Subcutaneous abdominal adipose tissue (tissue), 5 donors: ENCODE measurements around the gene KHDC4.

Experiments
- H3K27ac ChIP-seq: one replicate; pipeline ENCODE4 v1.7.0; 2013; ENCODE audit warnings: low read depth, mild to moderate bottlenecking, inconsistent platforms, low read length, moderate library complexity
- H3K27me3 ChIP-seq, 5 donors: one replicate each; pipeline ENCODE4 v1.7.0; 2013; ENCODE audit warnings: low read length in 5 of 5, inconsistent platforms in 1 of 5; ENCODE audit not compliant: control insufficient read depth in 5 of 5, insufficient read depth in 4 of 5
- H3K36me3 ChIP-seq, 5 donors: one replicate each; pipeline ENCODE4 v1.7.0; 2013; ENCODE audit warnings: low read length in 5 of 5; ENCODE audit not compliant: control insufficient read depth in 5 of 5, insufficient read depth in 5 of 5
- H3K4me1 ChIP-seq, 5 donors: one replicate each; pipeline ENCODE4 v1.7.0; 2013; ENCODE audit warnings: low read length in 5 of 5, mild to moderate bottlenecking in 3 of 5, moderate library complexity in 1 of 5; ENCODE audit not compliant: control insufficient read depth in 5 of 5, insufficient read depth in 5 of 5
- H3K4me3 ChIP-seq, 5 donors: one replicate each; pipeline ENCODE4 v1.7.0; 2013; ENCODE audit warnings: low read length in 5 of 5, low read depth in 1 of 5
- H3K9ac ChIP-seq, 5 donors: one replicate each; pipeline ENCODE4 v1.7.0; 2013; ENCODE audit warnings: low read length in 5 of 5, mild to moderate bottlenecking in 4 of 5, moderate library complexity in 3 of 5
- H3K9me3 ChIP-seq, 5 donors: one replicate each; pipeline ENCODE4 v1.7.0; 2013; ENCODE audit warnings: low read length in 5 of 5; ENCODE audit not compliant: control insufficient read depth in 5 of 5
- donor health status: healthy.
- donor health status: healthy.
- donor health status: healthy.
- donor health status: healthy.
- donor health status: healthy.

Gene KHDC4

GRCh38 chr1:155957411-155957915, 23.2 kb upstream of the KHDC4 start:
- Histone ChIP-seq H3K4me1 (peaks cover 6 to 17% (median 11%) of the 10 kb centered on the region in 5 donors), H3K27me3 (no peaks in the 10 kb centered on the region), H3K9me3 (no peaks in the 10 kb centered on the region), H3K27ac (no peak overlapping the region), H3K4me3 (no peak overlapping the region), H3K36me3 (peaks cover 17 to 94% (median 88%) of the 10 kb centered on the region in 5 donors), H3K9ac (no peak overlapping the region)

- Histone ChIP-seq H3K9ac (no peak overlapping the region), H3K27ac (no peak overlapping the region), H3K9me3 (no peaks in the 10 kb centered on the region), H3K4me1 (no peaks in the 10 kb centered on the region), H3K36me3 (peaks cover 17 to 95% (median 89%) of the 10 kb centered on the region in 5 donors), H3K4me3 (no peak overlapping the region), H3K27me3 (no peaks in the 10 kb centered on the region)
Measured at GRCh38 chr1:155954645-155955044, 20.4 kb upstream of the KHDC4 start.

- Histone ChIP-seq H3K27ac (no peak overlapping the region), H3K9ac (no peak overlapping the region), H3K4me3 (no peak overlapping the region), H3K27me3 (no peaks in the 10 kb centered on the region), H3K36me3 (peaks cover 11 to 94% (median 89%) of the 10 kb centered on the region in 5 donors), H3K9me3 (no peaks in the 10 kb centered on the region), H3K4me1 (no peaks in the 10 kb centered on the region)
Measured at GRCh38 chr1:155952505-155952890, 18.3 kb upstream of the KHDC4 start.

GRCh38 chr1:155951753-155952504, 17.7 kb upstream of the KHDC4 start:
- Histone ChIP-seq H3K9me3 (no peaks in the 10 kb centered on the region), H3K4me1 (peaks cover 0 to 4% (median 0%) of the 10 kb centered on the region in 5 donors), H3K9ac (no peak overlapping the region), H3K27me3 (no peaks in the 10 kb centered on the region), H3K4me3 (no peak overlapping the region), H3K27ac (no peak overlapping the region), H3K36me3 (peaks cover 6 to 94% (median 89%) of the 10 kb centered on the region in 5 donors)

- no peak overlapping the region for H3K27ac ChIP-seq
- no peak overlapping the region for H3K4me3 ChIP-seq
Measured at GRCh38 chr1:155950829-155951228, 16.6 kb upstream of the KHDC4 start.

GRCh38 chr1:155947741-155948140, 13.5 kb upstream of the KHDC4 start:
- Histone ChIP-seq H3K9ac (no peak overlapping the region), H3K4me1 (peaks cover 3 to 35% (median 33%) of the 10 kb centered on the region in 5 donors), H3K9me3 (no peaks in the 10 kb centered on the region), H3K27me3 (no peaks in the 10 kb centered on the region), H3K36me3 (peaks cover 0 to 72% (median 63%) of the 10 kb centered on the region in 5 donors), H3K4me3 (no peak overlapping the region), H3K27ac (no peak overlapping the region)

More at GRCh38 chr1:155950829-155951228, 16.6 kb upstream of the KHDC4 start:
- Histone ChIP-seq H3K27me3 (no peaks in the 10 kb centered on the region), H3K9me3 (no peaks in the 10 kb centered on the region), H3K4me1 (peaks cover 0 to 10% (median 6%) of the 10 kb centered on the region in 5 donors), H3K9ac (no peak overlapping the region), H3K36me3 (peaks cover 6 to 96% (median 89%) of the 10 kb centered on the region in 5 donors)

GRCh38 chr1:155947292-155947691, 13.1 kb upstream of the KHDC4 start:
- Histone ChIP-seq H3K36me3 (peaks cover 0 to 68% (median 58%) of the 10 kb centered on the region in 5 donors), H3K27me3 (no peaks in the 10 kb centered on the region), H3K9ac (no peak overlapping the region), H3K4me3 (no peak overlapping the region), H3K9me3 (no peaks in the 10 kb centered on the region), H3K4me1 (peaks cover 3 to 40% (median 37%) of the 10 kb centered on the region in 5 donors), H3K27ac (no peak overlapping the region)

GRCh38 chr1:155946633-155947219, 12.5 kb upstream of the KHDC4 start:
- H3K4me3 ChIP-seq: no peak overlapping the region
- no peaks in the 10 kb centered on the region for H3K9me3 ChIP-seq
- no peaks in the 10 kb centered on the region for H3K27me3 ChIP-seq
- peaks cover 3 to 45% (median 43%) of the 10 kb centered on the region in 5 donors for H3K4me1 ChIP-seq
- peaks cover 0 to 62% (median 52%) of the 10 kb centered on the region in 5 donors for H3K36me3 ChIP-seq
- H3K27ac ChIP-seq: no peak overlapping the region
- no peak overlapping the region for H3K9ac ChIP-seq

- H3K36me3 ChIP-seq: peaks cover 0 to 40% (median 31%) of the 10 kb centered on the region in 5 donors
- no peaks in the 10 kb centered on the region for H3K9me3 ChIP-seq
- no peaks in the 10 kb centered on the region for H3K27me3 ChIP-seq
- H3K4me1 ChIP-seq: peaks cover 12 to 66% (median 58%) of the 10 kb centered on the region in 5 donors
- peak overlapping the region; percentile 30 for H3K27ac ChIP-seq
- no peak overlapping the region for H3K4me3 ChIP-seq
- no peak overlapping the region for H3K9ac ChIP-seq
Measured at GRCh38 chr1:155944444-155944799, 10.2 kb upstream of the KHDC4 start.

GRCh38 chr1:155942578-155943141, 8.4 kb upstream of the KHDC4 start:
- Histone ChIP-seq H3K36me3 (peaks cover 0 to 24% (median 16%) of the 10 kb centered on the region in 5 donors), H3K4me1 (peaks cover 12 to 78% (median 62%) of the 10 kb centered on the region in 5 donors), H3K9me3 (no peaks in the 10 kb centered on the region), H3K27me3 (no peaks in the 10 kb centered on the region), H3K9ac (peak overlapping the region in 1 of 5 donors; percentile 23), H3K27ac (peak overlapping the region; percentile 69), H3K4me3 (no peak overlapping the region)
